Measurements from ENCODE around the gene FTH1. TPM values are rescaled to one million over a fixed set of nuclear protein-coding genes. Genes with fewer than 3 reads are reported as not detected.

FTH1 gene
- total and polyA plus RNA-seq, 2 of the 8 experiments (the other 6 are each of a cell fraction or from before 2014, with no cell fraction given): 1,153 to 1,461 TPM

DNA sequence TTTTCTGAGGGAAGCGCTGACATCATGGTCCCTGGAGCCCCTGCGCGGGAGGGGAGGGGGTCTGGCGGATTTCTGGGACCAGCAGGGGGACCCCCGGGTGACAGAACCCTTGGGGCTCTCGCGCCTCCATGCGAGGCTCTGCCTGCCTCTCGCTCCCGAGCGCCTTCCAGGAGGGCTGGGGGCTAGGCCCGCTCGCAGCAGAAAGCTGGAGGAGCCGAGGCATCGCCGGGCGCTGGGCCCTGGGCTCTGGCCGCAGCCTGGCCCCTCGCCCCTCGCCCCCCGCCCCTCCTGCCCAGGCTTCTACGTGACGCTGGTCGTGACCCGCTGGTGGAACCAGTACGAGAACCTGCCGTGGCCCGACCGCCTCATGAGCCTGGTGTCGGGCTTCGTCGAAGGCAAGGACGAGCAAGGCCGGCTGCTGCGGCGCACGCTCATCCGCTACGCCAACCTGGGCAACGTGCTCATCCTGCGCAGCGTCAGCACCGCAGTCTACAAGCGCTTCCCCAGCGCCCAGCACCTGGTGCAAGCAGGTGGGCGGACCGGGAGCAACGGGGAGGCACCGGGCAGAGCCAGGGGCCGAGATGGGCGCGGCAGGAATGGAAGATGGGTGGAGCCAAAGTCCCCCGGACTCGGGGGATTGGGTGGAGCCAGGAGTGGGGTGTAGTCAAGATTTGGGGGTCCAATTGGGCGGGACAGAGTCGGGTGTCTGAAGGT, 11.9 kb downstream of the FTH1 start (continued):
- TF ChIP-seq ATF2 (IDR thresholded peaks at IDR 0.05; ENCODE audit: low read length) (no peak), GTF2F1 (IDR thresholded peaks at IDR 0.05; ENCODE audit: borderline replicate concordance, low read depth, low read length) (no peak), KDM5A (IDR thresholded peaks at IDR 0.05; ENCODE audit: low read length) (no peak), POLR2AphosphoS5 (IDR thresholded peaks at IDR 0.05; ENCODE audit: low read depth, low read length) (peak; percentile 78), GABPA (IDR thresholded peaks at IDR 0.05; ENCODE audit: borderline replicate concordance, insufficient read depth, low read length) (no peak), KDM1A (IDR thresholded peaks at IDR 0.05; ENCODE audit: borderline replicate concordance, low read length) (no peak), E2F6 (IDR thresholded peaks at IDR 0.05) (peak; percentile 97), POLR2A (IDR thresholded peaks at IDR 0.05; ENCODE audit: control extremely low read depth in 1 of 2, low read depth in 2 of 2, low read length in 2 of 2) (peak in 1 of 2 experiments; percentile 24; a peak in 1 of 3 replicates), SP1 (IDR thresholded peaks at IDR 0.05; ENCODE audit: low read depth, low read length) (0 out of 2 replicates have a peak, but pooled peaks have one; percentile 15), TAF7 (optimal IDR thresholded peaks at IDR 0.05; ENCODE audit: borderline replicate concordance, low read depth, low read length) (no peak), TEAD4 (IDR thresholded peaks at IDR 0.05; ENCODE audit: low read depth, low read length) (no peak), SAP30 (IDR thresholded peaks at IDR 0.05; ENCODE audit: insufficient read depth, insufficient replicate concordance, low read length) (no peak), NANOG (IDR thresholded peaks at IDR 0.05; ENCODE audit: insufficient read depth, low read depth, low read length, poor library complexity, severe bottlenecking) (no peak), YY1 (IDR thresholded peaks at IDR 0.05; ENCODE audit: low read depth, low read length) (no peak), EGR1 (IDR thresholded peaks at IDR 0.05; ENCODE audit: borderline replicate concordance, low read depth, low read length) (peak; percentile 57; the same call in 1 of the 2 replicates), BCL11A (IDR thresholded peaks at IDR 0.05; ENCODE audit: low read depth in 2 of 2, low read length in 2 of 2) (no peak), EP300 (IDR thresholded peaks at IDR 0.05; ENCODE audit: borderline replicate concordance in 1 of 2, low read depth in 2 of 2, low read length in 2 of 2) (no peak), JUND (IDR thresholded peaks at IDR 0.05; ENCODE audit: low read length) (no peak), TAF1 (IDR thresholded peaks at IDR 0.05; ENCODE audit: low read depth, low read length) (peak; percentile 48; the same call in 1 of the 2 replicates)
- TF ChIP-seq, protein P1, sequence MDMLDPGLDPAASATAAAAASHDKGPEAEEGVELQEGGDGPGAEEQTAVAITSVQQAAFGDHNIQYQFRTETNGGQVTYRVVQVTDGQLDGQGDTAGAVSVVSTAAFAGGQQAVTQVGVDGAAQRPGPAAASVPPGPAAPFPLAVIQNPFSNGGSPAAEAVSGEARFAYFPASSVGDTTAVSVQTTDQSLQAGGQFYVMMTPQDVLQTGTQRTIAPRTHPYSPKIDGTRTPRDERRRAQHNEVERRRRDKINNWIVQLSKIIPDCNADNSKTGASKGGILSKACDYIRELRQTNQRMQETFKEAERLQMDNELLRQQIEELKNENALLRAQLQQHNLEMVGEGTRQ (IDR thresholded peaks at IDR 0.05; ENCODE audit: low read length): no peak
- TF ChIP-seq, protein P2, sequence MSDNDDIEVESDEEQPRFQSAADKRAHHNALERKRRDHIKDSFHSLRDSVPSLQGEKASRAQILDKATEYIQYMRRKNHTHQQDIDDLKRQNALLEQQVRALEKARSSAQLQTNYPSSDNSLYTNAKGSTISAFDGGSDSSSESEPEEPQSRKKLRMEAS (IDR thresholded peaks at IDR 0.05): peak; percentile 99

Data from H1 (cell line).